ENCODE results near the gene TKT.

- TF ChIP-seq CTCF (IDR thresholded peaks at IDR 0.05) (no peak), POLR2A (IDR thresholded peaks at IDR 0.05) (no peak)
Measured at GRCh38 chr3:53224026-53224425, 31.8 kb downstream of the TKT start.

Measured in vagina (tissue), 2 donors.